Measurements from ENCODE around the gene PDZD2.
"Not testable (repeated sequence)": the region's sequence is repeated elsewhere in the genome, so short reads cannot be mapped to it uniquely, and the experiment has no call there.

The PDZD2 gene

GRCh38 chr5:31638748-31639418 is at the start of gene PDZD2:
PDZD2 (plus strand) TSS chr5:31639131.
- peak; percentile 72 for DNase-seq

GRCh38 chr5:31593665-31594064 is 45.3 kb upstream of the PDZD2 start:
- no peak for DNase-seq

- DNase-seq: no peak
Measured at GRCh38 chr5:31596354-31596753, 42.6 kb upstream of the PDZD2 start.

- DNase-seq: no peak
Measured at GRCh38 chr5:31598640-31599611, 40.0 kb upstream of the PDZD2 start.

- DNase-seq: not testable (repeated sequence)
Measured at GRCh38 chr5:31602305-31602704, 36.6 kb upstream of the PDZD2 start.

- DNase-seq: no peak
Measured at GRCh38 chr5:31604240-31604639, 34.7 kb upstream of the PDZD2 start.

GRCh38 chr5:31604644-31605043 is 34.3 kb upstream of the PDZD2 start:
- no peak for DNase-seq

GRCh38 chr5:31605920-31606319 is 33.0 kb upstream of the PDZD2 start:
- DNase-seq: no peak

- DNase-seq: no peak
Measured at GRCh38 chr5:31607546-31607945, 31.4 kb upstream of the PDZD2 start.

GRCh38 chr5:31611002-31611401 is 27.9 kb upstream of the PDZD2 start:
- DNase-seq: no peak

- DNase-seq: no peak
Measured at GRCh38 chr5:31613651-31614050, 25.3 kb upstream of the PDZD2 start.

- DNase-seq: no peak
Measured at GRCh38 chr5:31614151-31615020, 24.5 kb upstream of the PDZD2 start.

GRCh38 chr5:31617867-31618266 is 21.1 kb upstream of the PDZD2 start:
- no peak for DNase-seq

- no peak for DNase-seq
Measured at GRCh38 chr5:31620026-31620425, 18.9 kb upstream of the PDZD2 start.

GRCh38 chr5:31623249-31623648 is 15.7 kb upstream of the PDZD2 start:
- no peak for DNase-seq

GRCh38 chr5:31625394-31625793 is 13.5 kb upstream of the PDZD2 start:
- DNase-seq: no peak

- DNase-seq: no peak
Measured at GRCh38 chr5:31626156-31626555, 12.8 kb upstream of the PDZD2 start.

GRCh38 chr5:31626604-31627234 is 12.2 kb upstream of the PDZD2 start:
- no peak for DNase-seq

GRCh38 chr5:31630931-31631330 is 8.0 kb upstream of the PDZD2 start:
- no peak for DNase-seq

GRCh38 chr5:31632460-31632859 is 6.5 kb upstream of the PDZD2 start:
- no peak for DNase-seq

GRCh38 chr5:31635446-31635845 is 3.5 kb upstream of the PDZD2 start:
- DNase-seq: no peak

- DNase-seq: no peak
Measured at GRCh38 chr5:31637851-31638250, 1.1 kb upstream of the PDZD2 start.

GRCh38 chr5:31638345-31638744 is 586 bp upstream of the PDZD2 start:
- no peak for DNase-seq

Data from CD4-positive, alpha-beta T cell treated with Interleukin-21 for 1 hour (primary cell).